DOHH2 (cell line): ENCODE data around the gene CAPN1.

ENCODE experiments used
- EZH2phosphoT487 ChIP-seq: fragments of 200-600 bp; sonication (generic); IDR thresholded peaks from 2 replicates; pipeline ENCODE4 v1.6.1; 2017; ENCODE audit warnings: borderline replicate concordance, mild to moderate bottlenecking, antibody characterized with exemption, low read length, moderate library complexity, mixed read lengths
- TF ChIP-seq, protein P1 (sequence below): fragments of 200-600 bp; sonication (generic); IDR thresholded peaks from one replicate; pipeline ENCODE4 v1.5.1; 2014; ENCODE audit warnings: antibody characterized with exemption, mild to moderate bottlenecking, low read depth, low read length; ENCODE audit not compliant: poor library complexity, severe bottlenecking

DNA sequence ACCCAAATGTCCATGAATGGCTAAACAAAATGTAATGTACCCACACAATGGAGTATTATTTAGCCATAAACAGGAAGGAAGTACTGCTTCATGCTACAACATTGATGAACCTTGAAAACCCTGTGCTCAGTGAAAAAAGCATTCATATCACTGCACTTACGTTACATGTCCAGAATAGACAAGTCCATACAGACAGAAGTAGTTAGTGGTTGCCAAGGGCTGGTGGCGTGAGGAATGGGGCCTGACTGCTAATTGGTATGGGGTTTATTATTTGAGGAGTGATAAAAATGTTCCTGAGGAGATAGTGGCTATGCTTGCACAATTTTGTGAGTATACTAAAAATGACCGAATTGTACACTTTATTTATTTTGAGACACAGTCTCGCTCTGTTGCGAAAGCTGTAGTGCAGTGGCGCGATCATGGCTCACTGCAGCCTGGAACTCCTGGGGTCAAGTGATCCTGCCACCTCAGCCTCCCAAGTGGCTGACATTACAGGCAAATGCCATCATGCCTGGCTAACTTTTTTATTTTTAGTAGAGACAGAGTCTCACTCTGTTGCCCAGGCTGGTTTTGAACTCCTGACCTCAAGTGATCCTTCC, 39.7 kb upstream of the CAPN1 start:
- TF ChIP-seq, protein P1, sequence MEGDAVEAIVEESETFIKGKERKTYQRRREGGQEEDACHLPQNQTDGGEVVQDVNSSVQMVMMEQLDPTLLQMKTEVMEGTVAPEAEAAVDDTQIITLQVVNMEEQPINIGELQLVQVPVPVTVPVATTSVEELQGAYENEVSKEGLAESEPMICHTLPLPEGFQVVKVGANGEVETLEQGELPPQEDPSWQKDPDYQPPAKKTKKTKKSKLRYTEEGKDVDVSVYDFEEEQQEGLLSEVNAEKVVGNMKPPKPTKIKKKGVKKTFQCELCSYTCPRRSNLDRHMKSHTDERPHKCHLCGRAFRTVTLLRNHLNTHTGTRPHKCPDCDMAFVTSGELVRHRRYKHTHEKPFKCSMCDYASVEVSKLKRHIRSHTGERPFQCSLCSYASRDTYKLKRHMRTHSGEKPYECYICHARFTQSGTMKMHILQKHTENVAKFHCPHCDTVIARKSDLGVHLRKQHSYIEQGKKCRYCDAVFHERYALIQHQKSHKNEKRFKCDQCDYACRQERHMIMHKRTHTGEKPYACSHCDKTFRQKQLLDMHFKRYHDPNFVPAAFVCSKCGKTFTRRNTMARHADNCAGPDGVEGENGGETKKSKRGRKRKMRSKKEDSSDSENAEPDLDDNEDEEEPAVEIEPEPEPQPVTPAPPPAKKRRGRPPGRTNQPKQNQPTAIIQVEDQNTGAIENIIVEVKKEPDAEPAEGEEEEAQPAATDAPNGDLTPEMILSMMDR: no peak
- TF ChIP-seq EZH2phosphoT487: no peak
